Pancreas (tissue), 10 donors: ENCODE results near the gene CRADD. TPM values are rescaled to one million over a fixed set of nuclear protein-coding genes. Genes with fewer than 3 reads are reported as not detected.

ENCODE experiments used
- ATAC-seq, 4 donors: fragments of 200-7000 bp; cut with Tn5 transposase; one replicate each; pipeline versions ENCODE4 v1.8.0 to v1.9.1; 2020; ENCODE audit warnings: mild to moderate bottlenecking in 4 of 4, moderate library complexity in 4 of 4
- DNase-seq, 6 donors: peaks; one replicate each; pipeline ENCODE4 v3.0.0-alpha.2; 2020
- FAIRE-seq: peaks from 2 replicates; lab custom pipeline; 2012; peaks lifted over from hg19 to GRCh38; lab: Jason Lieb, UNC
- H3K27ac ChIP-seq, 4 donors: fragments of 200-600 bp; sonication (generic); 1 replicate in 3 of 4; 2 replicates in 1 of 4; pipeline versions ENCODE4 v1.5.0 to v1.8.0; 2020
- H3K27me3 ChIP-seq, 4 donors: fragments of 200-600 bp; one replicate each; pipeline ENCODE4 v1.8.0; 2021
- H3K36me3 ChIP-seq, 3 donors: fragments of 200-600 bp; sonication (generic) in 1 of 3; one replicate each; pipeline versions ENCODE4 v1.5.0 to v1.8.0; 2020 to 2021
- H3K4me1 ChIP-seq, 3 donors: fragments of 200-600 bp; one replicate each; pipeline ENCODE4 v1.8.0; 2021
- H3K4me3 ChIP-seq, 4 donors: fragments of 200-600 bp; sonication (generic) in 2 of 4; one replicate each; pipeline versions ENCODE4 v1.5.0 to v1.8.0; 2020 to 2021
- H3K9me3 ChIP-seq, 4 donors: fragments of 200-600 bp; one replicate each; pipeline ENCODE4 v1.8.0; 2021
- CTCF ChIP-seq, 4 donors: fragments of 200-600 bp; sonication (generic) in 3 of 4; IDR thresholded peaks; one replicate each; pipeline versions ENCODE4 v1.5.0 to v1.8.0; 2021; ENCODE audit warnings: antibody characterized with exemption in 4 of 4
- WGBS, 2 donors: extraction: QIAGEN DNeasy Blood & Tissue Kit; methylation state at CpG; one replicate each; pipeline ENCODE4 v1.1.7; 2013; 5-methylcytosine and 5-hydroxymethylcytosine counted together
- intact Hi-C, 3 donors: fragments of 100-400 bp; cut with DNase I; formaldehyde crosslinking; loops; one replicate each; pipeline versions ENCODE4 v1.11.1 to v1.14.2; 2022
- polyA plus RNA-seq, 2 donors: library from polyadenylated mRNA; stranded (reverse); fragments of 200-250 nt; gene quantifications; one replicate each; pipeline ENCODE4 v1.2.3, GENCODE V29; 2013
- total RNA-seq, 6 donors: library from RNA; stranded (reverse); fragmentation: NEBNext Ultra II Directional in 4 of 6; extraction: Animal tissue kit (Norgen Biotek cat#: 25700) in 4 of 6; gene quantifications; one replicate each; pipeline versions ENCODE4 v1.2.1 to v1.2.4, GENCODE V29; 2021 to 2023
- donor health status: healthy with polysubstance abuse.
- donor health status: DM: no; HTN: no; CAD: no; lungs with moderate emphysema.
- donor health status: DM: no; HTN: no; CAD: no.
- donor health status: control.
- donor health status: control.
- donor health status: Bipolar disorder and iron deficiency.
- donor health status: DM: yes; HTN: yes; CAD: no.
- donor health status: DM: no; HTN: no; CAD: no.
- donor health status: DM: no; HTN: no; CAD: no.
- donor health status: DM: yes; HTN: yes; CAD: no.

CRADD gene
- total and polyA plus RNA-seq, 8 donors, result 5.3 to 12.3 (median 9.2) TPM

- Histone ChIP-seq H3K4me3 (no peak overlapping the region), H3K36me3 (no peaks in the 10 kb centered on the region), H3K9me3 (no peaks in the 10 kb centered on the region), H3K27ac (no peak overlapping the region), H3K4me1 (peaks cover 0 to 13% (median 9%) of the 10 kb centered on the region in 3 donors), H3K27me3 (no peaks in the 10 kb centered on the region)
- intact Hi-C loops, result no loop called here
- FAIRE-seq (no peak), DNase-seq (no peak), ATAC-seq (no peak)
- WGBS, 2 donors, result 89 to 93% methylated on average over 6 of the region's 6 CpGs
- TF ChIP-seq CTCF (IDR thresholded peaks at IDR 0.05), result no peak
Observed at GRCh38 chr12:93808169-93808899, 131.2 kb downstream of the CRADD start.

GRCh38 chr12:93812626-93813025, 135.5 kb downstream of the CRADD start:
- no peak for ATAC-seq
- FAIRE-seq, result no peak
- Histone ChIP-seq H3K4me1 (peaks cover 0 to 24% (median 17%) of the 10 kb centered on the region in 3 donors), H3K27ac (no peak overlapping the region), H3K9me3 (no peaks in the 10 kb centered on the region), H3K36me3 (no peaks in the 10 kb centered on the region), H3K27me3 (no peaks in the 10 kb centered on the region), H3K4me3 (no peak overlapping the region)
- intact Hi-C loops, result no loop called here
- TF ChIP-seq CTCF (IDR thresholded peaks at IDR 0.05), result no peak
- 80 to 81% methylated on average over 3 of the region's 3 CpGs for WGBS, 2 donors
- DNase-seq, result no peak

- intact Hi-C loops, result no loop called here
Observed at GRCh38 chr12:93813186-93813585, 136.0 kb downstream of the CRADD start.

GRCh38 chr12:93813972-93814821, 137.0 kb downstream of the CRADD start:
- no peaks in the 10 kb centered on the region for H3K36me3 ChIP-seq
- 64 to 73% methylated on average over 14 of the region's 14 CpGs for WGBS, 2 donors
- H3K4me1 ChIP-seq, result peaks cover 0 to 24% (median 17%) of the 10 kb centered on the region in 3 donors
- ATAC-seq (peak; percentile 78 to 89 (median 79)), DNase-seq (peak in 4 of 6 donors; percentile 38 to 71 (median 50)), FAIRE-seq (no peak)
- no peak overlapping the region for H3K4me3 ChIP-seq
- peak overlapping the region in 3 of 4 donors; percentile 7 to 47 (median 47) for H3K27ac ChIP-seq
- TF ChIP-seq CTCF (IDR thresholded peaks at IDR 0.05), result no peak
- H3K27me3 ChIP-seq, result no peaks in the 10 kb centered on the region
- intact Hi-C loops, result no loop called here
- H3K9me3 ChIP-seq, result no peaks in the 10 kb centered on the region

More at GRCh38 chr12:93813186-93813585, 136.0 kb downstream of the CRADD start:
- FAIRE-seq (no peak), DNase-seq (no peak), ATAC-seq (peak; percentile 52 to 73 (median 64))
- TF ChIP-seq CTCF (IDR thresholded peaks at IDR 0.05), result no peak
- H3K9me3 ChIP-seq, result no peaks in the 10 kb centered on the region
- no peaks in the 10 kb centered on the region for H3K27me3 ChIP-seq
- peak overlapping the region in 3 of 4 donors; percentile 7 to 47 (median 47) for H3K27ac ChIP-seq
- no peak overlapping the region for H3K4me3 ChIP-seq
- no peaks in the 10 kb centered on the region for H3K36me3 ChIP-seq
- WGBS, 2 donors, result 20 to 23% methylated on average over 3 of the region's 3 CpGs
- H3K4me1 ChIP-seq, result peaks cover 0 to 24% (median 17%) of the 10 kb centered on the region in 3 donors
